Subcutaneous abdominal adipose tissue (tissue), 5 donors: ENCODE data around the gene SIRPB2.

Experiments
- H3K27ac ChIP-seq: one replicate; pipeline ENCODE4 v1.7.0; 2013; ENCODE audit warnings: low read depth, mild to moderate bottlenecking, inconsistent platforms, low read length, moderate library complexity
- H3K27me3 ChIP-seq, 5 donors: one replicate each; pipeline ENCODE4 v1.7.0; 2013; ENCODE audit warnings: low read length in 5 of 5, inconsistent platforms in 1 of 5; ENCODE audit not compliant: control insufficient read depth in 5 of 5, insufficient read depth in 4 of 5
- H3K36me3 ChIP-seq, 5 donors: one replicate each; pipeline ENCODE4 v1.7.0; 2013; ENCODE audit warnings: low read length in 5 of 5; ENCODE audit not compliant: control insufficient read depth in 5 of 5, insufficient read depth in 5 of 5
- H3K4me1 ChIP-seq, 5 donors: one replicate each; pipeline ENCODE4 v1.7.0; 2013; ENCODE audit warnings: low read length in 5 of 5, mild to moderate bottlenecking in 3 of 5, moderate library complexity in 1 of 5; ENCODE audit not compliant: control insufficient read depth in 5 of 5, insufficient read depth in 5 of 5
- H3K4me3 ChIP-seq, 5 donors: one replicate each; pipeline ENCODE4 v1.7.0; 2013; ENCODE audit warnings: low read length in 5 of 5, low read depth in 1 of 5
- H3K9ac ChIP-seq, 5 donors: one replicate each; pipeline ENCODE4 v1.7.0; 2013; ENCODE audit warnings: low read length in 5 of 5, mild to moderate bottlenecking in 4 of 5, moderate library complexity in 3 of 5
- H3K9me3 ChIP-seq, 5 donors: one replicate each; pipeline ENCODE4 v1.7.0; 2013; ENCODE audit warnings: low read length in 5 of 5; ENCODE audit not compliant: control insufficient read depth in 5 of 5
- donor health status: healthy.
- donor health status: healthy.
- donor health status: healthy.
- donor health status: healthy.
- donor health status: healthy.

Gene SIRPB2

DNA sequence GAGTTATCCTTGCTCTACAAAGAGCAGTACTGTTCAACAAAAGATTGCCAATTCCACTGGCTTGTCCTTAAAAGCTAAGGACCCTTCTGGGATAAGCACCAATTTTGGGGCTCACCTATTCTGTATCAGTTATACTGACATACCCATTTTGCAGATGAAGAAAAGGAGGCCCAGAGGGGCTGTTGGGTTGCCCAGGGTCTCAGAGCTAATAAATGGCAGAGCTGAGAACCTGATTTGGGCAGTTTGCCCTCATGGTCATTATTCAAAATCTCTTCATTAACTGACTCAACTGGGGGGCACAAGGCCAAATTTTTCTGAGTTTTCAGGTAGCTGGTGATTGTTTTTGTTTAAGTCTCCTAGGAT is 55.9 kb downstream of the SIRPB2 start:
- H3K27me3 ChIP-seq = no peaks in the 10 kb centered on the region
- peaks cover 0 to 3% (median 0%) of the 10 kb centered on the region in 5 donors for H3K9me3 ChIP-seq
- peaks cover 0 to 24% (median 6%) of the 10 kb centered on the region in 5 donors for H3K4me1 ChIP-seq
- no peak overlapping the region for H3K27ac ChIP-seq
- no peak overlapping the region for H3K9ac ChIP-seq
- peaks cover 8 to 11% (median 10%) of the 10 kb centered on the region in 5 donors for H3K36me3 ChIP-seq
- H3K4me3 ChIP-seq = no peak overlapping the region

DNA sequence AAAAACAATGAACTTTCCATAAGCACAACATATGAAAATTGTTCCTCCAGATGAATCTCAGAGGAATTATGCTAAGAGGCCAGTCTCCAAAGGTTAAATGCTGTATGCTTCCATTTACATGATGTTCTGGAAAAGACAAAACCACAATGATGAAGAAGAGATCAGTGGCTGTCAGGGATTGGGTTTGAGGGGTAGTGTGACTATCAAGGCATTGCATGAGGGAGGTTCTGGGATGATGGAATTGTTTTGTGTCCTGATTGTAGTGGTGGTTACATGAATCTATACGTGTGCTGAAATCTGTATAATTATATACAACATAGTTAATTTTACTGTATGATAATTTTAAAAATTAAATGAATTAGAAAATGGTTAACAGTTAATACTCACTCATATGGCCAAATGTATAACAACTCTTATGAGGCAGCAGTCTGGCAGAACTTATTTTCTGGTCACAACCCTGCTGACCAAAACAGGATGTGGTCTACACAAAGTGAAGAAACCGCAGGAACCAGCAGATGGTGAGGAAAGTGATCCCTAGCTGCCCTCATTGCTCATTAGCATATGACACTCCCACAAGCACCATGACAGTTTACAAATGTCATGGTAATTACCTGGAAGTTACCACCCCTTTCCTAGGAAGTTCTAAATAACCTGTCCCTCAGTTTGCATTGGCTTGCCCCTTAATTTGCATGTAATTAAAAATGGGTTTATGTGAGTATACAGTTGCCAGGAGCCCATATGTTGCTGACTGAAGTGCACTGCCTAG is 56.5 kb downstream of the SIRPB2 start:
- Histone ChIP-seq H3K9ac (no peak overlapping the region), H3K9me3 (peaks cover 0 to 3% (median 0%) of the 10 kb centered on the region in 5 donors), H3K27ac (no peak overlapping the region), H3K4me3 (no peak overlapping the region), H3K36me3 (peaks cover 3 to 10% (median 5%) of the 10 kb centered on the region in 5 donors), H3K4me1 (peaks cover 3 to 27% (median 10%) of the 10 kb centered on the region in 5 donors), H3K27me3 (peaks cover 0 to 3% (median 0%) of the 10 kb centered on the region in 5 donors)

DNA sequence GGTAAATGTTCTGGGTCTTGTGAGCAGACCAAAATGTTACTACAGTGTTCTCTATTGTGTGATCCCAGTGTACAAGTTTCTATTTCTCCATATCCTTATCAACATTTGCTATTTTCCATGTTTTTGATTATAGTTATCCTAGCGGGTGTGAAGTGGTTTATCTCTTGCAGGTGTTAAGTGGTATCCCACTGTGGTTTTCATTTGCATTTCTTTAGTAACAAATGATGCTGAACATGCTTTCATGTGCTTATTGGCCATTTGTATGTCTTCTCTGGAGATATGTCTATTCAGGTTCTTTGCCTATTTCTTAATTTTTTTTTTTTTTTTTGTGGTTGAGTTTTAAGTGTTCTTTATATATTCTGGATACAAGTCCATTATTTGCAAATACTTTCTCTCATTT is 60.1 kb downstream of the SIRPB2 start:
- peaks cover 0 to 3% (median 0%) of the 10 kb centered on the region in 5 donors for H3K9me3 ChIP-seq
- H3K27ac ChIP-seq = no peak overlapping the region
- peaks cover 0 to 10% (median 0%) of the 10 kb centered on the region in 5 donors for H3K36me3 ChIP-seq
- H3K9ac ChIP-seq = no peak overlapping the region
- peaks cover 4 to 29% (median 11%) of the 10 kb centered on the region in 5 donors for H3K4me1 ChIP-seq
- peaks cover 0 to 3% (median 0%) of the 10 kb centered on the region in 5 donors for H3K27me3 ChIP-seq
- no peak overlapping the region for H3K4me3 ChIP-seq

DNA sequence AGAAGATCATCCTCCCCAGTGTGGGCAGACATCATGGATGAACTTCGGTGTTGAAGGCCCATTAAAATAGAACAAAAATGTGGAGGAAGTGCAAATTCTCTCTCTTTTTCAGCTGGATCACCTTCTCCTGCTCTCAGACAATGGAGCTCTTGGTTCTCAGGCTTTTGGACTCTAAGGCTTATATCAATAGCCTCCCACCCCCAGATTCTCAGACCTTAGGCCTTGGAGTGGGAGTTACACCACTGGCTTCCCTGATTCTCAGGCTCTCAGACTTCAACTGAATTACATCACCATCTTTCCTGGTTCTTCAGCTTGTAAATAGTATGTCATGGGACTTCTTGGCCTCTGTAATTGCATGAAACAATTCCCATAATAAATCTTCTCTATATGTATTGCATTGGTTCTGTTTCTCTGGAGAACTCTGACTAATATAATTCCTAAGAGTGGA is 61.2 kb downstream of the SIRPB2 start:
- Histone ChIP-seq H3K9me3 (peaks cover 0 to 3% (median 0%) of the 10 kb centered on the region in 5 donors), H3K27ac (peak overlapping the region; percentile 59), H3K4me1 (peaks cover 4 to 27% (median 11%) of the 10 kb centered on the region in 5 donors), H3K4me3 (no peak overlapping the region), H3K36me3 (peaks cover 0 to 10% (median 0%) of the 10 kb centered on the region in 5 donors), H3K9ac (peak overlapping the region in 2 of 5 donors; percentile 24 to 95), H3K27me3 (peaks cover 0 to 3% (median 0%) of the 10 kb centered on the region in 5 donors)

DNA sequence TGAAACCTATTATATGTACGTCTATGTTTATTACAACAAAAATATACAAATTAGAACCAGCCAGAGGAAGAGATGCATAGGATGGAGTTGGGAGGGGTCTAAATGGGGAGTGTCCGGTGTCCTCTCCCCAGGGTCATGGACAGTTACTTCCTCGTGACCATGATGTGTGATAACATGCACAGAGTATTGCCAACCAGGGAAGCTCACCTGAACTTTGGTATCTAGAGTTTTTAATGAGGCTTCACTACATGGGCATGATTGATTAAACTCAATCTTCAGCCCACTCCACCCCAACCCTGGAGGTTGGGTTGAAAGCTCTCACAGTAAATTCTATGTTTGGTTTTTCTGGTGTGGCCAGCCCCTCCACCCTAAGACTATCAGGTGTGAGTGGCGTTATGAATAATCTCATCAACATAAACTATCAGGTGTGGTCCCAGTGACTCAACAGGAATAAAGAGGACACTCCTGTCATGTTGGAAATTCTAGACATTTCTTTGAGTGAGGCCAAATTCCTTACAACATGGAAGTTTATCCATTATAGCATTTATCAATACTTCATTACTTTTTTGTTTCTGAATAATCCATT is 62.0 kb downstream of the SIRPB2 start:
- H3K9ac ChIP-seq = no peak overlapping the region
- H3K27ac ChIP-seq = peak overlapping the region; percentile 59
- no peak overlapping the region for H3K4me3 ChIP-seq
- peaks cover 0 to 3% (median 0%) of the 10 kb centered on the region in 5 donors for H3K9me3 ChIP-seq
- H3K27me3 ChIP-seq = peaks cover 0 to 5% (median 0%) of the 10 kb centered on the region in 5 donors
- H3K4me1 ChIP-seq = peaks cover 4 to 19% (median 7%) of the 10 kb centered on the region in 5 donors
- peaks cover 0 to 6% (median 0%) of the 10 kb centered on the region in 5 donors for H3K36me3 ChIP-seq

DNA sequence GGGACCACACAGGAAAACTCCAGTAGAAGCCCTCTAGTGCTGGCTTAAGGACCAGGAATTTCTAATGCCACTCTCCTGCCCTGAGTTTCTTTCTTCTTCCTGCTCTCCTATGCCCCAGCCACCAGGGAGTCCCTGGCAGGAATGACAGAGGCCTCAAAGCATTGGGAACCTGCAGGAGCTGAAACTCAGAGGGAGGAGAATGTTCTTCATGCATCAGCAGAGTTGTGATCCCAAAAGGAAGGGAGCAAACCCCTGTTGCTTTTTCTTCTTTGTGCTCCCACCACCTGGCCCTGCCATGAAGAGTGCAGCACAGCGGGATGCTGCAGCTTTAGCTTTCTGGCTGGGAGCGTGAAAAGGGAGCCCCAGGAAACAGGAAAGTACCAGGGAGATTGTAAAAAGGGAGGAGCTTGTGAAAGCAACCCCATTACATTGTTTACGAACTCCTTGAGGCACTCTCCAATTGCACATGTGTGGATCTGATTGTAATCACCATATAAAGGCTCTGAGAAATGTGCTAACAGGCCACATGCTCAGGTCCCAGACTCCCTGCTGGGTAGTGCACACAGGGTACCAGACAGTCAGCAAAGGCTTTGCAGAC is 63.7 kb downstream of the SIRPB2 start:
- Histone ChIP-seq H3K4me1 (peaks cover 4 to 12% (median 5%) of the 10 kb centered on the region in 5 donors), H3K9me3 (peaks cover 0 to 3% (median 0%) of the 10 kb centered on the region in 5 donors), H3K36me3 (peaks cover 0 to 5% (median 0%) of the 10 kb centered on the region in 5 donors), H3K27ac (no peak overlapping the region), H3K9ac (no peak overlapping the region), H3K27me3 (peaks cover 0 to 8% (median 0%) of the 10 kb centered on the region in 5 donors), H3K4me3 (no peak overlapping the region)

DNA sequence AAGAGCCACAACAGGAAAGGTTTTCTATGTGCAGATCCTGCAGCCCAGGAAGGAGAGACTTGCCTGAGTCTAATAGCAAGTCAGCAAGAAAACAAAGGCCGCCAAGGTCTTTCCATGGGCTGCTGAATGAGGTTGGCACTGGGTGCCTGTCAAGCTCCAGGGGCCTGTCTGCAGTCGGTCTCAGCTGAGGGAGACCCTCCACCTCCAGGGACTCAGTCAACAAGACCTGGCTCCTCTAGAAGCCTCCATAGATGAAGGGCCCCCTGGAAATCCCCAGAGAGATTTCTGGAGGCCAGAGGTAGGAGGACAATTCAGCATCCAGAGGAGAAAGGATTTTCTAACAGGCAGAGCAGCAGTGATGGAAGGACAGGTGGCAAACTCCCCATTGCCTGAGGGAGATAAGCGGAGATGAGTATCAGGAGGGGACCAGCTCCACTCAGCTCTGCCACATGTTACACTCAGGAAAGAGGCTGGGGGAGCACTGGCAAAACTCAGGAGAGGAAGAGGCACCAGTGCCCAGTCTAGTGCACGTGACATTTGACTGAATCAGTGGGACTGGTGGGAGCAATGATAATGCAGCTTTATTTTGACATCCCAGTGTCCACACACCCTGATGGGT is 64.9 kb downstream of the SIRPB2 start:
- H3K4me1 ChIP-seq = peaks cover 4 to 12% (median 5%) of the 10 kb centered on the region in 5 donors

More for the DNA sequence above, 64.9 kb downstream of the SIRPB2 start:
- Histone ChIP-seq H3K36me3 (no peaks in the 10 kb centered on the region), H3K9me3 (peaks cover 0 to 1% (median 0%) of the 10 kb centered on the region in 5 donors), H3K4me3 (no peak overlapping the region), H3K27ac (no peak overlapping the region), H3K9ac (no peak overlapping the region), H3K27me3 (peaks cover 0 to 8% (median 0%) of the 10 kb centered on the region in 5 donors)
